ENCODE results near the gene HLCS. TPM values are rescaled to one million over a fixed set of nuclear protein-coding genes. Genes with fewer than 3 reads are reported as not detected.

The HLCS gene
- total and polyA plus RNA-seq, 2 donors from 2014 or later: 4.5 to 29.6 TPM

DNA sequence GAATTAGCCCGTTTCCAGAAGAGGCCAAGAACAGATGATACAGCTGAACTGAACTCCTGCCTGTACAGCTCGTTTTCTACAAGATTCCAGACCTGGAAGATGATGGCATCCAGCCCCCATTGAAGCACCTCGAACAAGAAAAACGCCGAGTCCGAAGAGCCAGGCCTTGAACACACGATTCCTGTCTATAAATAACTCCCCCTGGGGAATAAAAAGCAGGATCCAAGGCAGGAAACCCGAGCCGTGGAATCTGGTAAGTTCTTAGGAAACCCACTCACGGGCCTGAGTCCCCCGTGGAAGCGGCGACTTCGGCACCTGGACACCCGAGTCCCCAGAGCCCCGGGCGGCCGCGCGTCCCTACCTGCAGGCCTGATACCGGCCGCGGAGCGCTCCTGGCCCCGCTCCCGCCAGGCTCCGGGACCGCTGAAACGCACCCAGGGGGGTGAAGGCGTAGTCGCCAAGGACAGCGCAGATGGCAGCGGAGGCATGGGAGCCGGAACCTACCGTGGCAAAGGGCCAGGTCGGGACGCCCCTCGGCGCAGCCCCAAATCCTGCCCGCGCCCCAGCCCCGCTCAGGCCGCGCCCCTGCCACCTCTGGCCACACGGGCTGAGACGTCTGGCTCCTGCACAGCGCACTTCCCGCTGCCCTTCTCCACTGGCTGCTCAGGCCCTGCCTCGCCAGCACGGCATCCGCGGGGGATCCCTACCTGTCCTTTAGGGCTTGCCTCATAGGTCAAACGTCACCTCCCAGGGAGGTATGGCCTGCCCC, 14.0 kb upstream of the HLCS start:
- H3K27me3 ChIP-seq (ENCODE audit: control insufficient read depth, insufficient read depth, low read length): no peaks in the 10 kb centered on the region
- H3K27ac ChIP-seq (ENCODE audit: low read depth in 2 of 2, low read length in 2 of 2): peak overlapping the region in 1 of 2 donors; percentile 48
- H3K4me3 ChIP-seq (ENCODE audit: low read length in 3 of 3): peak overlapping the region; percentile 17 to 61 (median 39)
- no peak for FAIRE-seq
- H3K9ac ChIP-seq (ENCODE audit: low read length in 3 of 3): peak overlapping the region in 2 of 3 donors; percentile 37 to 69
- intact Hi-C loops (cut with DNase I): no loop called here
- H3K4me1 ChIP-seq (ENCODE audit: control insufficient read depth in 2 of 3, insufficient read depth in 2 of 3, low read depth in 1 of 3, low read length in 3 of 3): peaks cover 0 to 4% (median 0%) of the 10 kb centered on the region in 3 donors
- DNase-seq: peak; percentile 27 to 82 (median 38)
- no peaks in the 10 kb centered on the region for H3K9me3 ChIP-seq (ENCODE audit: control insufficient read depth in 2 of 3, insufficient read depth in 1 of 3, low read length in 3 of 3)
- H3K36me3 ChIP-seq (ENCODE audit: control insufficient read depth in 2 of 3, insufficient read depth in 3 of 3, low read length in 3 of 3): no peaks in the 10 kb centered on the region
- no peak for TF ChIP-seq CTCF (IDR thresholded peaks at IDR 0.05; ENCODE audit: borderline replicate concordance, extremely low read depth, insufficient read depth)

GRCh38 chr21:36976882-36977651, 10.6 kb upstream of the HLCS start:
- DNase-seq (peak in 3 of 5 donors; percentile 58 to 92 (median 89)), FAIRE-seq (no peak)
- peaks cover 0 to 4% (median 0%) of the 10 kb centered on the region in 3 donors for H3K4me1 ChIP-seq (ENCODE audit: control insufficient read depth in 2 of 3, insufficient read depth in 2 of 3, low read depth in 1 of 3, low read length in 3 of 3)
- H3K9me3 ChIP-seq (ENCODE audit: control insufficient read depth in 2 of 3, insufficient read depth in 1 of 3, low read length in 3 of 3): no peaks in the 10 kb centered on the region
- no peaks in the 10 kb centered on the region for H3K27me3 ChIP-seq (ENCODE audit: control insufficient read depth, insufficient read depth, low read length)
- TF ChIP-seq CTCF (IDR thresholded peaks at IDR 0.05; ENCODE audit: borderline replicate concordance, extremely low read depth, insufficient read depth): peak; percentile 63
- no peak overlapping the region for H3K27ac ChIP-seq (ENCODE audit: low read depth in 2 of 2, low read length in 2 of 2)
- intact Hi-C loops (cut with DNase I): no loop called here
- H3K36me3 ChIP-seq (ENCODE audit: control insufficient read depth in 2 of 3, insufficient read depth in 3 of 3, low read length in 3 of 3): no peaks in the 10 kb centered on the region
- H3K4me3 ChIP-seq (ENCODE audit: low read length in 3 of 3): peak overlapping the region in 1 of 3 donors; percentile 6
- no peak overlapping the region for H3K9ac ChIP-seq (ENCODE audit: low read length in 3 of 3)

- Histone ChIP-seq H3K4me1 (ENCODE audit: control insufficient read depth in 2 of 3, insufficient read depth in 2 of 3, low read depth in 1 of 3, low read length in 3 of 3) (peaks cover 0 to 4% (median 0%) of the 10 kb centered on the region in 3 donors), H3K9ac (ENCODE audit: low read length in 3 of 3) (no peak overlapping the region), H3K27me3 (ENCODE audit: control insufficient read depth, insufficient read depth, low read length) (no peaks in the 10 kb centered on the region), H3K4me3 (ENCODE audit: low read length in 3 of 3) (no peak overlapping the region), H3K27ac (ENCODE audit: low read depth in 2 of 2, low read length in 2 of 2) (no peak overlapping the region), H3K36me3 (ENCODE audit: control insufficient read depth in 2 of 3, insufficient read depth in 3 of 3, low read length in 3 of 3) (no peaks in the 10 kb centered on the region), H3K9me3 (ENCODE audit: control insufficient read depth in 2 of 3, insufficient read depth in 1 of 3, low read length in 3 of 3) (no peaks in the 10 kb centered on the region)
- TF ChIP-seq CTCF (IDR thresholded peaks at IDR 0.05; ENCODE audit: borderline replicate concordance, extremely low read depth, insufficient read depth): no peak
- intact Hi-C loops (cut with DNase I): no loop called here
- FAIRE-seq (no peak), DNase-seq (no peak)
Observed at GRCh38 chr21:36976228-36976861, 9.9 kb upstream of the HLCS start.
